ENCODE data around the gene ERBIN.
"Not testable (repeated sequence)": the region's sequence is repeated elsewhere in the genome, so short reads cannot be mapped to it uniquely, and the experiment has no call there.

The ERBIN gene

GRCh38 chr5:65967288-65968066 lies 41.1 kb downstream of the ERBIN start:
- DNase-seq, result no peak

GRCh38 chr5:65969539-65970393 lies 43.4 kb downstream of the ERBIN start:
- DNase-seq, result no peak

GRCh38 chr5:65970481-65971367 lies 44.3 kb downstream of the ERBIN start:
- no peak for DNase-seq

GRCh38 chr5:65971643-65972042 lies 45.3 kb downstream of the ERBIN start:
- no peak for DNase-seq

GRCh38 chr5:65972896-65973295 lies 46.5 kb downstream of the ERBIN start:
- not testable (repeated sequence) for DNase-seq

- no peak for DNase-seq
Measured at GRCh38 chr5:65978251-65978650, 51.9 kb downstream of the ERBIN start.

GRCh38 chr5:65981548-65981947 lies 55.2 kb downstream of the ERBIN start:
- no peak for DNase-seq

GRCh38 chr5:65981969-65982619 lies 55.7 kb downstream of the ERBIN start:
- DNase-seq, result no peak

GRCh38 chr5:65982635-65983034 lies 56.3 kb downstream of the ERBIN start:
- DNase-seq, result no peak

- DNase-seq, result no peak
Measured at GRCh38 chr5:65984098-65984885, 57.9 kb downstream of the ERBIN start.

- no peak for DNase-seq
Measured at GRCh38 chr5:65986050-65986451, 59.7 kb downstream of the ERBIN start.

- no peak for DNase-seq
Measured at GRCh38 chr5:65986796-65987195, 60.4 kb downstream of the ERBIN start.

GRCh38 chr5:65987982-65988381 lies 61.6 kb downstream of the ERBIN start:
- DNase-seq, result no peak

GRCh38 chr5:65989158-65989557 lies 62.8 kb downstream of the ERBIN start:
- DNase-seq, result no peak

GRCh38 chr5:65992630-65993029 lies 66.3 kb downstream of the ERBIN start:
- DNase-seq, result no peak

- no peak for DNase-seq
Measured at GRCh38 chr5:65994117-65994786, 67.9 kb downstream of the ERBIN start.

- DNase-seq, result no peak
Measured at GRCh38 chr5:65999061-65999723, 72.8 kb downstream of the ERBIN start.

- DNase-seq, result no peak
Measured at GRCh38 chr5:66001952-66002351, 75.6 kb downstream of the ERBIN start.

- no peak for DNase-seq
Measured at GRCh38 chr5:66002415-66002814, 76.0 kb downstream of the ERBIN start.

GRCh38 chr5:66004216-66004615 lies 77.8 kb downstream of the ERBIN start:
- DNase-seq, result no peak

GRCh38 chr5:66009277-66009676 lies 82.9 kb downstream of the ERBIN start:
- DNase-seq, result no peak
